ENCODE measurements around the gene SLC15A5. TPM values are rescaled to one million over a fixed set of nuclear protein-coding genes. Genes with fewer than 3 reads are reported as not detected.

SLC15A5 gene
- total and polyA plus RNA-seq, 2 of the 8 experiments (the other 6 are each of a cell fraction or from before 2014, with no cell fraction given): not detected

DNA sequence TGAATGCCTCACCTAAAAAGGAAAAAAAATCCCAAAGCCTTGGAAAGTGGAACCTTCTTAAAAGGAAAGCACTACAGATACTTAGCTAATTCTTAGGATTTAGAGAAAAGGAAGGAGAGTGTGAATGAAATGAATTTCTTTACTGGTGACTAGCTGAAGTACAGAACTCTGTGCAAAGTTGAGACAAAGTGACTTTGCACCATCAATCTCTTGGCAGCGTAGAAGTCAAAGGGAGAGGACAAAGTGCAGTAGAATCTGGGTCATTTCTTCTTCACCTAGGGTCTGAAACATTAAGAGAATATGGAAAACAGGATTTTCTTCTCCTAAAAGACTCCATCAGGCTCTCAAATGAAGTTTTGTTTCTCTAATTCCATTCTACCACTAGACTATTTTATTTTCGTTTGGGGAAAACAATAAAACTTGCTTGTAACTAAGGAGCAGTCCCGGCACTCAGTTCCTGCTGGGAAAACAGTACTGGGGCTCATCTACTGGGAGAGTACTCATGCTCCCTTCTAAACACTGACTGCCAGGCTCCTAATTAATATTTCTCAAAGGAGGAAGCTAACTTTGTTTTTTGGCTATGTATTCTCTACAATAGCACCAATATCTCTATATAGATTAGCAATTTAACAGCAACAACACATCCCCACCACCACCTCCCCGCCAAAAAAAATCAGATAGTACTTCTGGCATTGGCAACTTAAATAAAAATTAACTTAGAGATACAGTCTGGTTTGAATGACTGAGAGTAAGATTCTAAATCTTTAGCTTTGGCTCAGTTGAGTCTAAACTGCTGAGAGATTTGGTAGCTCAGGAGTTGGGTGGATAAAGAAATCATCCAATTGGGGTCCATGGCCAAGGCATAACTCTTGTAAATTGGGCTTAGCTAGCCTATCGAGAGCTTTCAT is 110.7 kb downstream of the SLC15A5 start:
- Histone ChIP-seq H3K4me3 (ENCODE audit: extremely low read depth in 1 of 4, insufficient read depth in 2 of 4, low read depth in 3 of 4, low read length in 4 of 4) (no peak overlapping the region), H3K36me3 (ENCODE audit: control insufficient read depth in 2 of 4, insufficient read depth in 4 of 4, low read length in 3 of 4) (no peaks in the 10 kb centered on the region), H2AK5ac (ENCODE audit: low read depth, low read length) (no peak overlapping the region), H2BK15ac (ENCODE audit: low read length) (no peak overlapping the region), H3K56ac (replicated peaks; ENCODE audit: insufficient read length, low read depth, low read length) (no peak overlapping the region), H3K23ac (ENCODE audit: insufficient read length) (no peak overlapping the region), H3K9ac (replicated peaks in 1 of 4; ENCODE audit: extremely low read depth in 1 of 4, low read depth in 3 of 4, low read length in 3 of 4) (no peak overlapping the region), H2BK120ac (replicated peaks; ENCODE audit: low read depth, low read length) (no peak overlapping the region), H3K27ac (ENCODE audit: low read depth, low read length) (no peak overlapping the region), H3K18ac (ENCODE audit: extremely low read depth, low read length) (no peak overlapping the region), H2BK12ac (ENCODE audit: low read depth, low read length) (no peak overlapping the region), H3K14ac (ENCODE audit: insufficient read length) (no peak overlapping the region), H4K20me1 (replicated peaks in 1 of 2; ENCODE audit: control insufficient read depth in 1 of 2, insufficient read depth in 2 of 2, low read length in 2 of 2) (no peaks in the 10 kb centered on the region), H4K5ac (ENCODE audit: insufficient read length, low read depth, low read length) (no peak overlapping the region), H3K79me2 (ENCODE audit: control insufficient read depth in 1 of 2, insufficient read depth in 2 of 2, low read length in 2 of 2) (no peaks in the 10 kb centered on the region), H4K8ac (ENCODE audit: extremely low read depth, insufficient read depth, low read length) (no peak overlapping the region), H3K27me3 (replicated peaks in 1 of 4; ENCODE audit: control insufficient read depth in 3 of 4, extremely low read depth in 1 of 4, insufficient read depth in 3 of 4, low read length in 3 of 4) (no peaks in the 10 kb centered on the region), H3K9me3 (ENCODE audit: insufficient read depth in 2 of 2, low read depth in 1 of 2, low read length in 1 of 2) (no peaks in the 10 kb centered on the region), H3K4ac (replicated peaks; ENCODE audit: insufficient read length, low read depth, low read length) (no peak overlapping the region), H4K91ac (replicated peaks; ENCODE audit: insufficient read length, low read length) (no peak overlapping the region), H3K23me2 (ENCODE audit: low read depth, low read length) (no peaks in the 10 kb centered on the region), H3K4me1 (replicated peaks in 1 of 4; ENCODE audit: control insufficient read depth in 3 of 4, insufficient read depth in 4 of 4, low read length in 3 of 4) (no peaks in the 10 kb centered on the region), H2BK20ac (ENCODE audit: low read length) (no peak overlapping the region), H2BK5ac (ENCODE audit: low read depth, low read length) (no peak overlapping the region), H3K79me1 (ENCODE audit: low read depth, low read length) (no peaks in the 10 kb centered on the region), H2AFZ (ENCODE audit: low read length) (no peak overlapping the region), H3K4me2 (ENCODE audit: insufficient read depth in 1 of 2, low read depth in 2 of 2, low read length in 2 of 2) (no peak overlapping the region)
- FAIRE-seq (no peak), DNase-seq (ENCODE audit: low read depth in 1 of 2, low spot score in 2 of 2) (no peak)
- no peak for TF ChIP-seq MAFK (IDR thresholded peaks at IDR 0.05; ENCODE audit: low read depth, low read length)
- TF ChIP-seq YY1 (IDR thresholded peaks at IDR 0.05; ENCODE audit: low read depth, low read length): no peak
- TF ChIP-seq, protein P1, sequence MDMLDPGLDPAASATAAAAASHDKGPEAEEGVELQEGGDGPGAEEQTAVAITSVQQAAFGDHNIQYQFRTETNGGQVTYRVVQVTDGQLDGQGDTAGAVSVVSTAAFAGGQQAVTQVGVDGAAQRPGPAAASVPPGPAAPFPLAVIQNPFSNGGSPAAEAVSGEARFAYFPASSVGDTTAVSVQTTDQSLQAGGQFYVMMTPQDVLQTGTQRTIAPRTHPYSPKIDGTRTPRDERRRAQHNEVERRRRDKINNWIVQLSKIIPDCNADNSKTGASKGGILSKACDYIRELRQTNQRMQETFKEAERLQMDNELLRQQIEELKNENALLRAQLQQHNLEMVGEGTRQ (IDR thresholded peaks at IDR 0.05; ENCODE audit: low read length): no peak
- TF ChIP-seq RXRA (IDR thresholded peaks at IDR 0.05; ENCODE audit: insufficient read depth, low read depth, low read length): no peak
- TF ChIP-seq, protein P2, sequence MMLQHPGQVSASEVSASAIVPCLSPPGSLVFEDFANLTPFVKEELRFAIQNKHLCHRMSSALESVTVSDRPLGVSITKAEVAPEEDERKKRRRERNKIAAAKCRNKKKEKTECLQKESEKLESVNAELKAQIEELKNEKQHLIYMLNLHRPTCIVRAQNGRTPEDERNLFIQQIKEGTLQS (IDR thresholded peaks at IDR 0.05; ENCODE audit: insufficient read depth, low read depth, low read length): no peak
- TF ChIP-seq PHF8 (conservative IDR thresholded peaks at IDR 0.05; ENCODE audit: low read depth, low read length): no peak
- no peak for TF ChIP-seq KDM4A (IDR thresholded peaks at IDR 0.05; ENCODE audit: low read depth, low read length, severe bottlenecking)
- POLR2A ChIA-PET (ENCODE audit: partially characterized antibody): interaction anchor here (0.5 to 1.4 kb wide), 2 partner anchors 181 to 697 kb away, joined by 6 to 7 read pairs; no protein-coding TSS in a partner anchor
- CTCF ChIA-PET (ENCODE audit: partially characterized antibody): interaction anchor here (0.9 to 4.4 kb wide), 16 partner anchors 11 to 325 kb away, joined by 3 to 53 read pairs (median 4); no protein-coding TSS in a partner anchor
- 90% methylated on average over 5 of the region's 5 CpGs; no CpG with 5 or more reads in 1 of the 2 experiments for WGBS, 2 experiments (ENCODE audit: extremely low coverage in 1 of 2, insufficient coverage in 1 of 2, insufficient read length in 1 of 2, insufficient replicate concordance in 2 of 2, low coverage in 1 of 2, low lambda C conversion rate in 2 of 2, missing lambda C conversion rate in 1 of 2)

Data from H1 (cell line).